ENCODE results near the gene WIZ. TPM values are rescaled to one million over a fixed set of nuclear protein-coding genes. Genes with fewer than 3 reads are reported as not detected.

The WIZ gene
- total and polyA plus RNA-seq, 2 of the 4 experiments (the other 2 are of a cell fraction) = 0.90 to 27.1 TPM

DNA sequence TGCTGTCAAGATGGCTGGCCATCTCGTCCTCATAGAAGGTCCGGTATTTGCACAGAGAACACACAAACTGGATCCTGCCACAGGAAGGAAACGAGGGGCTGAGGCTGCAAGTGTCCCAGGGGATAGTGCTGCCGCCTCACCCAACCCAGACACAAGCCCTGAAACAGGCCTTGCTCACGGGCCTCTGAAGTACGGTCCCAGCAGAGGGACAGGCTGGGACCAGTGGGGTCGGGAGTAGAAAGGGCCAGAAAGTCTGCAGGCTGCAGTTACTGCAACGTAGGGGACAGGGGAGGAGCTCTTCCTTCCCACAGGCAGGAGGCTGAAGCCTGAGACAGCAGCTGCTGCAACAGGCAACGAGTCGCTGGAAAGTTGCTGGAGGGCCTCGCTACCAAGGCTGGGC, 52.0 kb downstream of the WIZ start:
- Histone ChIP-seq H4K20me1 (ENCODE audit: insufficient read depth, low read length) (peaks cover 75% of the 10 kb centered on the region), H3K36me3 (ENCODE audit: control insufficient read depth, insufficient read depth, low read length) (peaks cover 71% of the 10 kb centered on the region)
- POLR2A ChIA-PET (ENCODE audit: unreplicated experiment) = no interaction called here

More for the DNA sequence above, 52.0 kb downstream of the WIZ start:
- no peak overlapping the region for H3K4me3 ChIP-seq (ENCODE audit: insufficient read depth, low read depth, low read length)
- H3K4ac ChIP-seq (ENCODE audit: low read depth, low read length) = no peak overlapping the region
- no peaks in the 10 kb centered on the region for H3K27me3 ChIP-seq (ENCODE audit: control insufficient read depth, insufficient read depth, low read length)
- H3K4me1 ChIP-seq (ENCODE audit: control insufficient read depth, insufficient read depth, low read length) = no peaks in the 10 kb centered on the region; the same call in 1 of the 2 replicates
- in situ Hi-C loops (cut with MboI; ENCODE audit: low sequenced_read_pairs) (no loop called here), intact Hi-C loops (cut with micrococcal nuclease) (no loop called here), dilution Hi-C loops (cut with HindIII; ENCODE audit: low sequenced_read_pairs, unreplicated experiment) (no loop called here)
- no peak overlapping the region for H2BK120ac ChIP-seq (ENCODE audit: low read depth, low read length)
- no peak overlapping the region for H3K4me2 ChIP-seq (ENCODE audit: low read depth, low read length)
- no peak overlapping the region for H4K5ac ChIP-seq (ENCODE audit: low read depth, low read length)
- H3K9me1 ChIP-seq (ENCODE audit: insufficient read depth, low read length) = peaks cover 6% of the 10 kb centered on the region; the same call in 1 of the 2 replicates
- H3K79me1 ChIP-seq (ENCODE audit: low read depth in 1 of 2, low read length in 2 of 2) = peaks cover 9 to 66% of the 10 kb centered on the region in 2 experiments
- no peak overlapping the region for H4K91ac ChIP-seq (ENCODE audit: insufficient read depth, low read depth, low read length)
- no peak overlapping the region for H2BK5ac ChIP-seq (ENCODE audit: low read depth, low read length, poor library complexity, severe bottlenecking)
- TF ChIP-seq MAFK (IDR thresholded peaks at IDR 0.05; ENCODE audit: low read depth, low read length) (no peak), CHD1 (IDR thresholded peaks at IDR 0.05; ENCODE audit: low read depth, low read length) (no peak), FOS (IDR thresholded peaks at IDR 0.05; ENCODE audit: low read depth, low read length) (no peak)
- TF ChIP-seq, protein P1, sequence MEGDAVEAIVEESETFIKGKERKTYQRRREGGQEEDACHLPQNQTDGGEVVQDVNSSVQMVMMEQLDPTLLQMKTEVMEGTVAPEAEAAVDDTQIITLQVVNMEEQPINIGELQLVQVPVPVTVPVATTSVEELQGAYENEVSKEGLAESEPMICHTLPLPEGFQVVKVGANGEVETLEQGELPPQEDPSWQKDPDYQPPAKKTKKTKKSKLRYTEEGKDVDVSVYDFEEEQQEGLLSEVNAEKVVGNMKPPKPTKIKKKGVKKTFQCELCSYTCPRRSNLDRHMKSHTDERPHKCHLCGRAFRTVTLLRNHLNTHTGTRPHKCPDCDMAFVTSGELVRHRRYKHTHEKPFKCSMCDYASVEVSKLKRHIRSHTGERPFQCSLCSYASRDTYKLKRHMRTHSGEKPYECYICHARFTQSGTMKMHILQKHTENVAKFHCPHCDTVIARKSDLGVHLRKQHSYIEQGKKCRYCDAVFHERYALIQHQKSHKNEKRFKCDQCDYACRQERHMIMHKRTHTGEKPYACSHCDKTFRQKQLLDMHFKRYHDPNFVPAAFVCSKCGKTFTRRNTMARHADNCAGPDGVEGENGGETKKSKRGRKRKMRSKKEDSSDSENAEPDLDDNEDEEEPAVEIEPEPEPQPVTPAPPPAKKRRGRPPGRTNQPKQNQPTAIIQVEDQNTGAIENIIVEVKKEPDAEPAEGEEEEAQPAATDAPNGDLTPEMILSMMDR (conservative IDR thresholded peaks at IDR 0.05; ENCODE audit: low read depth, low read length) = no peak
- H3K56ac ChIP-seq (ENCODE audit: extremely low read depth, insufficient read depth, low read length) = no peak overlapping the region
- no peak overlapping the region for H3K14ac ChIP-seq (replicated peaks; ENCODE audit: low read depth, low read length)
- H4K8ac ChIP-seq (ENCODE audit: low read depth in 2 of 2, low read length in 2 of 2) = no peak overlapping the region
- 94% methylated on average over 7 of the region's 11 CpGs; no CpG with 5 or more reads in 1 of the 2 experiments for WGBS, 2 experiments (ENCODE audit: extremely low coverage in 2 of 2, insufficient read length in 1 of 2)
- DNase-seq (no peak), ATAC-seq (ENCODE audit: low read depth) (no peak)
- CTCF ChIA-PET = no interaction called here
- no peak overlapping the region for H2AFZ ChIP-seq (replicated peaks; ENCODE audit: low read length, poor library complexity)
- no peak overlapping the region for H3K18ac ChIP-seq (ENCODE audit: low read depth, low read length)
- no peak overlapping the region for H3K9ac ChIP-seq (ENCODE audit: low read depth, low read length)
- no peak overlapping the region for H2AK5ac ChIP-seq (ENCODE audit: low read depth, low read length)
- BruUV-seq (replicated peaks) = no TSS peak
- H3K27ac ChIP-seq (ENCODE audit: insufficient read depth, low read length) = no peak overlapping the region
- H2BK15ac ChIP-seq (ENCODE audit: low read depth, low read length) = no peak overlapping the region
- no peak overlapping the region for H3K23ac ChIP-seq (ENCODE audit: low read depth, low read length)
- H2AK9ac ChIP-seq (replicated peaks; ENCODE audit: low read depth, low read length, poor library complexity) = no peak overlapping the region
- no peaks in the 10 kb centered on the region for H3K9me3 ChIP-seq (ENCODE audit: control insufficient read depth, insufficient read depth, low read length)
- H2BK20ac ChIP-seq (ENCODE audit: low read depth, low read length) = no peak overlapping the region

Data from IMR-90 (cell line).